HG02884 (cell line): Measurements from ENCODE around the gene SLCO2B1.

ENCODE experiments used
- ATAC-seq: cut with Tn5 transposase; IDR thresholded peaks from one replicate; pipeline ENCODE4 v1.9.1; 2021; ENCODE audit warnings: mild to moderate bottlenecking, moderate library complexity; ENCODE audit not compliant: unreplicated experiment

The SLCO2B1 gene

DNA sequence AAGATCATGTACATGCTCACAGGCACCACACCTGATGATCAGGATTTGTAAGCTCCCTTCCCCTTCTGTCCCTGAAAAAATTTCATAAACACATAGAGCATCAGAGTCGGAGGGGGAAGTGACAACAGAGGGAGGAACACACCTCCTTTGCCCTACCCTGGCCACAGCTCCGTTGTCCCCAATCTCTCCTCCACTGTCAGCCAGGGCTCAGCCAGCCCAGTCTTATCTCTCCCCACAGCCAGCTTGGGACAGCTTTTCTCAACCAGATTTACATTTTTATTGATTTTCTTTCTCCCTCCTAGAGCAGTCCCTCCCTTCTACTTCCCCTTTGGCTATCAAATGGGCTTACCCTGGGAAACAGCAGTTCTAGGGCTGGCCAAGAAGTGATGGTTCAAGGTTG, 57.5 kb downstream of the SLCO2B1 start:
- no peak for ATAC-seq

DNA sequence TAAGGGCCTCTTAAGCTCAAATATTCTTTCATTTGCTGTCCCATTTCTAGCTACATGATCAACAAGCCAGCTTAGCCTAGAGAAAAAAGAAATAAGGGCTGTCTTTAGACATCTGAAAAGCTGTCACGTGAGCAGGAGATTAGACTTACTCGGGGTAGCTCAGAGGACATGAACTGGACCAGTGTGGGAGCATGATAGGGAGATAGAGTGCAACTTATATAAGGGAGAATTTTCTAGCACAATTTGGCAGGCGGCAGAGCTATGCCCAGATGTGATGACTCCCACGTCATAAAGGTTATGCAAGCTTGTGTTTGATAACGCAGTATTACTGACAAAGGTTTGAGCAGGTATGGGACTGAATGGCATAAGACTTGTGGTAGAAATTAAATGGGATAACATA, 61.5 kb downstream of the SLCO2B1 start:
- ATAC-seq, result no peak

DNA sequence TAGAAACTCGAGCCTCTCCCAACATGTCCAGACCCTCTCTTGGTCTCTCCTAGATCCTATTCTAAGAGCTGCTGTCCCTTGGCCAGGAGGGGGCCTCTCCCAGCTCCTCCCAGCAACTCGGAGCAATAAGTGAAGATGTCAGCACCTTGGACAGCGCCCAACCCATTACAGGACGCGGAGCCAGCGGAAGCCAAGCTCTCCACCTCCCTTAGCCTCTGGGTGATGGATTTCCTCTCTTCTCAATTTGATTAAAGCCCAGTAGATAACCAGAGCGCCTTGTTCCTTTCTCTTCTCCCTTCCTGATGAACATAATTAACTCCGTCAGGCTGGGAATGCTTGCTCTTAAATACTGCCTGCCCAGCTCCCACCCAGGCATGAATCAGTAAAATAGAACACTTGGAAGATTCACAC, 63.5 kb downstream of the SLCO2B1 start:
- ATAC-seq, result no peak

DNA sequence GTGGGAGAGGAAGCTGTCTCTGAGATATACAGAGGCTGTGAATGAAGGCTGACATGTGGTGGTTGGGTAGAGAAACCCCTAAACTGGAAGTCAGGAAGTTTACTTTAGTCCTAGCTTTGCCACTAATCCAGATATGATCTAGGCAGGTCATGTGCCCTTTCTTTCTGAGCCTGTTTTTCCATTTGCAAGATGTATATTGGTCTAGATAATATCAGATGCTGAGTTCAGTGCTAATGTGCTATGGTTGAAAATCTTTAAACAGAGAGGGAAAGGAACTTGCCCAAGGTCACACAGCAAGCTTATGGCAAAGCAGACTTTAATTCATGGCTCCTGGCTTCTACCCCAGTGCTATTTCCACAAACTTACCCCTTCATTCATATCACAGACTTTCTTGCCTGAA, 63.9 kb downstream of the SLCO2B1 start:
- ATAC-seq, result no peak

DNA sequence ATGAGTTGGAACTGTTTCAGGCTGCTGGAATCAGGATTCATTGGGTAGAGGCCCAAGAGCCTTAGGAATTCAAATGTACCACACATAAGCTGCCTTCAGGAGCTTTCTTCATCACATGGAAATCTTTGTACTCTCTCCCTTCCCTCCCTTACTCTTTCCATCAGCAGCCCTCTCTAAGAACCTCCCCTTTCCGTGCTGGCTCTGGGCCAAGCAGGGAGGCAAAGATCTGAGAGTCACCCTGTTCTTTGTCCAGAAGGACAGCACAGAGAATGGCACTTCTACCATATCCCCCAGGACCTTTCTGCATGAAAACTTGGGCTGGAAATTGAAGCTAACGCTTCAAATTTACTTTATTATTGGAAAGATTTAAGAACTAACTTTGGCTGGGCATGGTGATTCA, 69.0 kb downstream of the SLCO2B1 start:
- no peak for ATAC-seq

DNA sequence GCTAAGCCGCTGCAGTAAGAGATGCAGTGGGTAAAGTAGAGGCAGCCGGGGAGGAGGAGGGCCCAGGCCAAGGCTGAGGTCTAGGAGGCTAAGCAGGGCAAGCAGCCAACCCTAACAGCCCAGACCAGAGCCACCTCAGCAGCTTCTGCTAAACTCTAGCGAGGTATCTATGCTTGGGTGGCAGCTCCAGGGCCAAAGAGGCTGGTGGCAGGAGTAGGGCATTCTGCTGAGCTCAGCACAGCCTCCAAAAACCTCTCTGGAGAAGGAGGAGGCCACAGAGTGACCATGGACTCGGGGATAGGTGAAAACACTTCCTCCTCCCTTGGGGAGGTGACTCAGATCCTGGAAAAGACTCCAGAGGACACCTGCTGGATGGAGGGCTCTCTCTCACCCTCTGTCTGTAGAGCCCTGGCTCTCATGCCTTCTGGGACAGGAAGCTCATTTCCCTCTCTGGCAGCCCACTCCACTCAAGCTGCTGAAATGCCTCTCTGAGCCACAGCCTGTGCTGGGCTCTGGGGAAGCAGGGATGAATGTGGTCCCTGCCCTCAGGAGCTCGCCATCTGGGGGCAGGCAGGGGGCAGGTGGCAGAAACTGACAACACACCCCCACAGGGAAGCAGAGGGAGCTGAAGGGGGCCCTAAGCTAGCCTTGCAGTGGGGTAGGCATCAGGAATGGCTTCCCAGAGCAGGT, 73.2 kb downstream of the SLCO2B1 start:
- no peak for ATAC-seq

DNA sequence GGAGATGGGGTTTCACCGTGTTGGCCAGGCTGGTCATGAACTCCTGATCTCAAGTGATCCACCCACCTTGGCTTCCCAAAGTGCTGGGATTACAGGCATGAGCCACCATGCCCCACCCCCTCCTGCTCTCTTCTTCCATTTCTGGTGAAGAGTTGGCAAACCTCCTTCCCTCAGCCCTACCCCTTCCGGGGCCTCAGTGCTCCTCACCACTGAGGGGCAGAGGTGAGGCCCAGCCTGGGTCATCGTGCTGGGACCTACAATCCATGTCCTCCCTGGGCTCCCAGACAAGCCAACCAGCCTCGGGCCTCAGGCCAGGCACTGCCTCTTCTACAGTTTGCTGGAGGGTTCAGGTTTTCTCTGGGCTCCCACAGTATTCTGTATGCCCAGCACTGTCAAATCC, 74.9 kb downstream of the SLCO2B1 start:
- ATAC-seq, result no peak

DNA sequence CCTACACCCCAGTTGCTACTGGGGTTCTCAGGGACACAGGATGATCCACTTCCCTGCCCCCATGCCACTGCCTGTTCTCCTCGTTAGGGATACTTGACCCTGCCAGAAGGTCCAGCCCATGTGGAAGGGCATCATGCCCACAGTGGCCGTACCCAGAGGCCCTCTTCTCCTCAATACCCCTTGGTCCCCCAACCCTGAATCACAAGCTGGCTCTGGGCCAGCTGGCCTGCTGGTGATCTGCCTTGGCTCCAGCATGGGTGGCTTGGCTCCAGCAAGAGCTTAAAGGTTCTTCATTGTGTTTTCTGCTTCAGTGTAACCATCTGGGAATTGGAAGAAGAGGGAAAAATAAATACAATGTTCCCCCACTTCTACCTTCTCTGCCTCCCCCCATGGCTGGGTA, 78.6 kb downstream of the SLCO2B1 start:
- ATAC-seq, result no peak

DNA sequence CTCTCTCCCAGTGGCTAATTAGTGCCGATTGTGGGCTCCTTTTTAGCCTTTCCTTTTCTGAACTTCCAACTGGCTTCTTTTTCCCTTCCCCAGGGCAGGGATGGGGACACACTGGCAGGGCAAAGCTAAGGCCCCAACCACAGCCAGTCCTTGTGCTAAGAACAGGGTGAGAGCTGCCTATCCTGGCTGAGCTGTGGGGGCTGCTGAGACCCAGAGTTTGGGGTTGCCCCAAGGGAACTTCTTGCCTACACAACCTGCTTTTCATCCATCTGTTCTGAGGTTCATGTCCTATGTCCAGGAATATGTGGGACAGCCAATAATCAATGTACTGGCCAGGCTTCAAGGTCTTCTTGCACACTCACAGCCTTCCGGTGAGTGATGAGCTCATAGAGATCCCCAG, 79.7 kb downstream of the SLCO2B1 start:
- ATAC-seq, result no peak

DNA sequence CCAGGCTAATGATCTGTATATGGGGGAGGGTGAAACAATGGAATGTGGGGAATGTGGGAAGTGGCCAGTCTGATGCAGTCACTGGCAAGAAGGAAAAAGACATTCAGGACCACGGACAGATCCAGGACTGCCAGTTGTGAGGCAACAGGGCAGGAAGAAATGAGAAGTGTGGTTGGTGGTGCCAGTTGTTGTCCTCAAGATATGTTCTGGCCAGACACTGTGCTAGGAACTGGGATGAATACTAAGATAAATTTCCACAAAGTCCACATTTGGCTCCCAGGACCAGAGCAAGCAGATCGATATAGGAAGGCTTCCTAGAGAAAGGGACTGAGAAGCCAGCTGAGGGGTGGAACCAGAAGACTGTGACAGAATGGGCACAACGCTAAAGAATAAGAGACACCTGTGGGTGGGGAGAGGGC, 82.9 kb downstream of the SLCO2B1 start:
- no peak for ATAC-seq

DNA sequence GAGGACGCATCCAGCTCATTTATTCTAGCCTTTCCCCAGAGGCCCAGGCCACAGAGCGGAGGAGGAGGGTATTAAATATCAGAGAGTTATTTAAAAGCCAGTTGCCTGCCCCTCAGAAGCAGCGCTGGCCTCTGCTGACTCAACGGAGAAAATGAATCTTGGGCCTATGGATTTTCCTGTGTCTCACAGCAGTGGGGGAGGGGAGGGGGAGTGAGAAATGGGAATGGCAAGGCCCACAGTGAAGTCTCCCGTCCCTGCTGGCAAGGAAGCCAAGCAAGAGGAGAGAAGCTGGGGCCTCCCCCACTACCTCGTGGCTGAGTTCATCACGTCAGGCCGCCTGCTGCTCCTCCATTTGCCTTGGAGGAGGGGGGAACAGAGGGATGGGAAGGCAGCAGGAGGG, 85.2 kb downstream of the SLCO2B1 start:
- no peak for ATAC-seq

DNA sequence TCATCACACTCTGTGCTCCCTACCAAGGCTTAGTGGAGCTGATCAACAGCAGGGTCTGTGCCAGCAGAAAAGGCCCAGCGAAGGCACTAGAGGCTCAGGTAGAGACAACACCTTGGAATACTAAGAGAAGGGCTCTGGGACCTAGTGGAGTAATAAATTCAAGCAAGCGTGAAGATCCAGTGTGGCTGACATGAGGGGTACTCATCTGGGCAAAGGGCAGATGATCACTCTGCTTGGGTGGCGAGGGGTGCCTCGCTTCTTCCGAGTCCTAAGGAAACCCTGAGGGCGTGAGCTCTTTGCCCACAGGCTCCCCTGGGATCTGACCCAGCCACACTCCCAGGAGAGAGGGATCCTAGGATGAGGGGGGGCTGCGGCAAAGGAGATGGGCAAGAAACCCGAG, 86.1 kb downstream of the SLCO2B1 start:
- ATAC-seq, result no peak

DNA sequence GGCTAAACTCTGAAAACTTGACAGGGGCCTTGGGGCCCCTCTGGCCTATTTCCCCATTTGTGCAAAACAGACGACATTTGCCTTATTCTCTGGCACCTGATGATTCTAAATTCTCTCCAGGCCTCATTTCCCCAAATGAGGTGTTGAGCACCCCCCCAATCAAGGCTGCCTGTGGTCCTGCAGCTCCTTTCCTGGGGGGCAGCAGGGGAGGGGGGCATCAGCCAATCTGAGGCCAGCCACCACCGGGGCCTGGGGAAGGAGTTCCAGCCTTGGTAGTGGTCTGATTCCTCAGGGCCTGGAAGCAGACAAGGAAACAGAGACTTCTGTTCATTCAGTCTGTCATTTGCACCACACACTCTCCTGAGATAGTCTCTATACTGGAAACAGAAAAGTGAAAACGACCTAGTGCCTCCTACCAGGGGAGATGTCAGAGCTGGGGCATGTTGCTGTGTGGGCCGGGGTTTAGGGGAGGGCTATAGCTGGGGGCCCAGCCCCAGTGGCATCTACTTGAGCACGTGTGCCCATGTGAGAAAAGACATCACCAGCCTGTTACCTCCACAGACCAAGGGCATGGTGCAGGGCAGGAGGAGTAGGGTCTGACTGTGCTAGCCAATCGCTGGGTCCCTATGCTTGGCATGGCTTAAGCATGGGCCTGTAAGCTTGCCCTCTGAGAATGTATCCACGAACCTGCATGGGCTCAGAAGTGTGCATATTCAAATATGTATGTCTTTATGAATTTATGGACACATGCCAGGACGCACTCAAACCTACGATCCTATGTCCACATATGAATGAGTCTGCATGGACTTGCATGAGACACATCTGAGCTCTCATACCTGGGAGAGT, 87.9 kb downstream of the SLCO2B1 start:
- no peak for ATAC-seq

DNA sequence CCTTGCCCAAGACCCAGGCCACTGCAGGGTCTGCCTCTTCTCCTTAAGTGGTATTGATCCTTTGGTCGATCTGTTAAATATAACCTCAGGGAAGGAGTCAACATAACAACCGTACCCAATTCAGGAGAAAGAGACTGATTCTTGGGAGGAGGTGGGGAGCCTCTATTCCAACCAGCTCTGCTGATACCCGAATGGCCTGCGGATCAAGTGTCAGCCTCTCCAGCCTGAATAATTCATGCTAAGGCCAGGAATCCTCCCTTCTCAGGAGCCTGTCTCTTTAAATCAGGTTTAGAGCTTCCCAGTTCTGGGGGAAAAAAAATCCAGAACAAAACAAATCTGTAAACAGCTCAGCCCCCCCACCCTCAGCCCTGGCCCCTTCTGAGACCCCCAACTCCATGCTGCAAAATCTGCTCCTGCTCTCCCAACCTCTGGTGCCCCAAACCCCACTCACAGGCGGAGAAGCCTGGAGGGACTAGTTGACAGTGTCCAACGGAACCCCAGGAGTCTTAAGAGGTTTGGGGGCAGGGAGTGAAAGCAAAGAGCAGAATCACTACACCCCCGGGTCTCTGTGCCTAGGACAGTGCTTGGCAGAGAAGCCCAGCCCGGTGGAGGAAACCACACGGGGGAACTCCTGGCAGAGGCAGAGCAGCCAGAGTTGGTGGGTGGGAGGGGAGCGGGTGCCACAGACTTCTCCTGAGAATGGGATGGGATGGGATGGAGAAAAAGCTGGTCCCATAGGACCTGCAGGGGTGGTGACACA, 88.8 kb downstream of the SLCO2B1 start:
- ATAC-seq, result no peak

DNA sequence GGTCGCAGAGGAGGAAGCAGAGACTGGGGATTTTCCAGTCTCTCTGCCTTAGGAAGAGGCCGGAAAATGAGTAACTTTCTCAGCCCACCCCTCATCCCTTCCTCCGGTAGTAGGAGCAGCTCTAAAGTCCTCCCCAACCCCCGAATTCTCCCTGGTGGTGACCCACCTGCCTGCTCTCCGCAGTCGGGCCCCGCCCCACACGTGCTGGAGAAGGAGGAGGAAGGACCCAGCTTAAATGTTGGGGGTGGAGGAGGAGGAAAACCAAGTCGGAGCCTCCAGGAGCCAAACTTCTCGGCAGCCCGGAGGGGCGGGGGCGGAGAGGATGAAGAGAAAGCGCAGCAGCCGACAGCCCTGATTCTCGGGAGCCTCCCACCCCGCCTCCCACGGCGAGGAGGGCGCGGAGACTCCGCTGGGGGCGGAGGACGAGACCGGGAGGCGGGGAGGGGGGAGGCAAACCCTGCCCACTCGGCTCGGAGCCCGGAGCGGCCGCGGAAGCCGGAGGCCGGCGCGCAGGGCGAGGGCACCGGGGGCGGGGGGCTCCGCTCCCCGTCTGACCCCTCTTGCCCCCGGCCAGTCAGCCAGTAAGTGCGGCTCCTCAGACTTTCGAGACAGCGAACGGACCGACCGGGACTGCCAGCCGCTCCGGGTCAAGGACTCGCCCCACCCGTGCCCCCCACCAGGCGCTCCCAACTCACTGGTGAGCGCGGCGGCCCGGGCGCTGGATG, 89.6 kb downstream of the SLCO2B1 start, which contains the start of gene TPBGL:
Gene TPBGL (plus strand): TSS at position 464 of the 725 bp plus-strand sequence. CDS start 276 bp downstream, outside the sequence.
- ATAC-seq, result no peak

DNA sequence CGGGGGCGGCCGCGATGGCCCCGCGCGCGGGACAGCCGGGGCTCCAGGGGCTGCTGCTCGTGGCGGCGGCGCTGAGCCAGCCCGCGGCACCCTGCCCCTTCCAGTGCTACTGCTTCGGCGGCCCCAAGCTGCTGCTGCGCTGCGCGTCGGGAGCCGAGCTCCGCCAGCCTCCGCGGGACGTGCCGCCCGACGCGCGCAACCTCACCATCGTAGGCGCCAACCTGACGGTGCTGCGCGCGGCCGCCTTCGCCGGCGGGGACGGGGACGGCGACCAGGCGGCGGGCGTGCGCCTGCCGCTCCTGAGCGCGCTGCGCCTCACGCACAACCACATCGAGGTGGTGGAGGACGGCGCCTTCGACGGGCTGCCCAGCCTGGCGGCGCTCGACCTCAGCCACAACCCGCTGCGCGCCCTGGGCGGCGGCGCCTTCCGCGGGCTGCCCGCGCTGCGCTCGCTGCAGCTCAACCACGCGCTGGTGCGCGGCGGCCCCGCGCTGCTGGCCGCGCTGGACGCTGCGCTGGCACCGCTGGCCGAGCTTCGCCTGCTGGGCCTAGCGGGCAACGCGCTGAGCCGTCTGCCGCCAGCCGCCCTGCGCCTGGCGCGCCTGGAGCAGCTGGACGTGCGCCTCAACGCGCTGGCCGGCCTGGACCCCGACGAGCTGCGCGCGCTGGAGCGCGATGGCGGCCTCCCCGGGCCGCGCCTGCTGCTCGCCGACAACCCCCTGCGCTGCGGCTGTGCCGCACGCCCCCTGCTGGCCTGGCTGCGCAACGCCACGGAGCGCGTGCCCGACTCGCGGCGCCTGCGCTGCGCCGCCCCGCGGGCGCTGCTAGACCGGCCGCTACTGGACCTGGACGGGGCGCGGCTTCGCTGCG, 90.4 kb downstream of the SLCO2B1 start:
- peak; percentile 69 for ATAC-seq

DNA sequence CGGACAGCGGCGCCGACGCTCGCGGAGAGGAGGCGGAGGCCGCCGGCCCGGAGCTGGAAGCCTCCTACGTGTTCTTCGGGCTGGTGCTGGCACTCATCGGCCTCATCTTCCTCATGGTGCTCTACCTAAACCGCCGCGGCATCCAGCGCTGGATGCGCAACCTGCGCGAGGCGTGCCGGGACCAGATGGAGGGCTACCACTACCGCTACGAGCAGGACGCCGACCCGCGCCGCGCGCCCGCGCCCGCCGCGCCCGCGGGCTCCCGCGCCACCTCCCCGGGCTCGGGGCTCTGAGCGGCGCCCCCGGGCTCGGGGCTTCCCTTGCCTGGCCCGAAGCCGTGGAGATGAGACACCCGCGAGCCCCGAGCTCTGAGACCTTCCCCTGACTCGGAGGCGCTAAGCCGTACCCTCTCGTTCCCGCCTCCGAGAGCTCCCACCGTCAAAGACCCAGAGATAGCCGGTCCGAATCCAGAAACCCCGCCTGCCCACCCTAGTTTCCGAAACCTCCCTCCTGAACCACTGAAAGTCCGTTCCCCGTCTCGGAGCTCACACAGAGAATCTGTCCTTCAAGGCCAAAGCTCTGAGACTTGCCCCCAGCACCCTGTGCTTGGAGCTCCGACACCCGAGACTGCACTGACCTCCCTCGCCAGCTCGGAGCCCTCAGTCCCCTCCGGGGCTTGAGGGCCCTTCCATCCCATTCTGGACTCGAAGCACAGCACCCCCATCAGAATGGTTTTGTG, 91.2 kb downstream of the SLCO2B1 start:
- peak; percentile 43 for ATAC-seq

DNA sequence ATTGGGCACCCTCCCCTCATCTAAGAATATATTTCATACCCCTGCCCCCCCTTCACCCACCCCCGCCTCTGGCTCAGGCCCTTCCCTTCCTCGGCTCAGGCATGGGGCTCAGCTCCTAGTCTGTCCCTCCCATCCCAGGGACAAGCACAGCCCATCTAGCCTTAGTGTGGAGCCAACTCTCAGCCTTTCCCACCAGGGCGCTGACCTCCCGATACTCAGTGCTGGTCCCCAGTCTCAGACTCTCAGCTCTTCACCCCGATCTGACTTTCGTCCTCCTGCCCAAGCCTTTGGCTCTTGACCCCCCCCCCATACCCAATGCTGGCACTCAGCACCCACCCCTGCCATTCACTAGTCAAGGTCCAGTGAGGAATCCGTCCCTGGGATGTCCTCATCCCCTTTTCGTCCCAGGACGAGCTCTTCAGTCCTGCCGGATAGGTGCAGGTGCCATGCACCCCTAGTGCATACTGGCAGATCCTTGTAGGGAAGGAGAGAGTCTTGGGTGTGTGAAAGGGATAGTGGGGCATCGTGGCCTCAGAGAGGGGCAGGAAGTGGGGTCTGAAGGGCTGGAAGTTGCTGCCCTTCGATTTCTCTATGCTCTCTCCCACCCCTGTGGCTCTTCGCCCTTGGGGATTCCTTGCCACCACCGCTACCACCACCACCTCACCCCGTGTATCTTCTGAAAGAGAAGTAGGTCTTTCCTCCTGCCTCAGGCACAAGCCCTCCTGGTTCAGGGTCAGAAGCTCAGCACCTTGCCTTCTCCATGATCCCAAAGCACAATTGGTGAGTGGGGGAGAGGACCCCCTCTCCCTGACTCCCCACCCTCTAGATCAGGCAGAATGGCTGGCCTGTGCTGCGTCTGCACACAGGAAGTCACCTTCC, 92.1 kb downstream of the SLCO2B1 start:
- no peak for ATAC-seq
